ENCODE measurements around the gene OPA1.

DNA sequence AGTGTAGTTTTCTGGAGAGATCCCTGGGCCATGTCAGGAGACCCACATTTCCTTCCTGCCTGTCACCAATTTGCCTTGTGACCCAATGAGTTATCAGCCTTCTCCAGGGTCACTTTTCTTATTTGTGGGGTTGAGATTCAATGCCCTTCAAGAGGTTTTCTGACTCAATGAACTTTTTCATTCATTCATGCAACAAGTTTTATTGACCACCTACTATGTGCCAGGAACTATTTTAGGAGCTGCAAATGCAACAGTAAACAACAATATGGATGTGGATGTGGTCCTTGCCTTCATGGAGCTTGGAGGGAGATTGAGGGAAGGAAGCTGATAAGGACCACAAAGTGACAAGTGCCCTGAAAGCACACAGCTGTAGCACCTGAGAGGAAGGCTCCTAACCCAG, 142.8 kb downstream of the OPA1 start:
- TF ChIP-seq, protein P1, sequence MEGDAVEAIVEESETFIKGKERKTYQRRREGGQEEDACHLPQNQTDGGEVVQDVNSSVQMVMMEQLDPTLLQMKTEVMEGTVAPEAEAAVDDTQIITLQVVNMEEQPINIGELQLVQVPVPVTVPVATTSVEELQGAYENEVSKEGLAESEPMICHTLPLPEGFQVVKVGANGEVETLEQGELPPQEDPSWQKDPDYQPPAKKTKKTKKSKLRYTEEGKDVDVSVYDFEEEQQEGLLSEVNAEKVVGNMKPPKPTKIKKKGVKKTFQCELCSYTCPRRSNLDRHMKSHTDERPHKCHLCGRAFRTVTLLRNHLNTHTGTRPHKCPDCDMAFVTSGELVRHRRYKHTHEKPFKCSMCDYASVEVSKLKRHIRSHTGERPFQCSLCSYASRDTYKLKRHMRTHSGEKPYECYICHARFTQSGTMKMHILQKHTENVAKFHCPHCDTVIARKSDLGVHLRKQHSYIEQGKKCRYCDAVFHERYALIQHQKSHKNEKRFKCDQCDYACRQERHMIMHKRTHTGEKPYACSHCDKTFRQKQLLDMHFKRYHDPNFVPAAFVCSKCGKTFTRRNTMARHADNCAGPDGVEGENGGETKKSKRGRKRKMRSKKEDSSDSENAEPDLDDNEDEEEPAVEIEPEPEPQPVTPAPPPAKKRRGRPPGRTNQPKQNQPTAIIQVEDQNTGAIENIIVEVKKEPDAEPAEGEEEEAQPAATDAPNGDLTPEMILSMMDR (IDR thresholded peaks at IDR 0.05) = no peak
- no peak for TF ChIP-seq POLR2A (IDR thresholded peaks at IDR 0.05)

All from uterus (tissue), 2 donors.